Activated CD4-positive, CD25-positive, alpha-beta regulatory T cell (primary cell): ENCODE results near the gene UBXN1.

Source experiments
- DNase-seq, 4 experiments: peaks; one replicate each; lab custom pipeline; 2025; lab: John Stamatoyannopoulos, UW

The UBXN1 gene

GRCh38 chr11:62678770-62679696 lies at the start of gene UBXN1:
Gene UBXN1 (minus strand): TSS chr11:62679073. CDS start chr11:62678923, 150 bp downstream.
- DNase-seq = peak; percentile 64 to 75 (median 70)

- peak; percentile 61 to 78 (median 72) for DNase-seq
These were observed 49.5 kb upstream of the UBXN1 start, which contains the start of gene TTC9C for GRCh38 chr11:62728171-62728988. Gene TTC9C (plus strand): TSS chr11:62728486. CDS start chr11:62728849, 363 bp downstream.

- peak; percentile 42 to 69 (median 63) for DNase-seq
These were observed 48.9 kb upstream of the UBXN1 start for GRCh38 chr11:62727872-62728170.

GRCh38 chr11:62727165-62727871 lies 48.4 kb upstream of the UBXN1 start, which contains the start of gene HNRNPUL2:
Gene HNRNPUL2 (minus strand): TSS chr11:62727457. CDS start chr11:62727156, 301 bp downstream.
- peak; percentile 86 to 98 (median 98) for DNase-seq

GRCh38 chr11:62726915-62727164 lies 48.0 kb upstream of the UBXN1 start:
- DNase-seq = no peak

GRCh38 chr11:62726156-62726914 lies 47.5 kb upstream of the UBXN1 start:
- peak in 1 of 4 experiments; percentile 30 for DNase-seq

- no peak for DNase-seq
These were observed 46.8 kb upstream of the UBXN1 start for GRCh38 chr11:62725646-62726045.

GRCh38 chr11:62724171-62724570 lies 45.3 kb upstream of the UBXN1 start:
- no peak for DNase-seq

- DNase-seq = no peak
These were observed 43.1 kb upstream of the UBXN1 start for GRCh38 chr11:62721994-62722393.

- no peak for DNase-seq
These were observed 40.6 kb upstream of the UBXN1 start for GRCh38 chr11:62719302-62719978.

- DNase-seq = no peak
These were observed 37.9 kb upstream of the UBXN1 start for GRCh38 chr11:62716816-62717215.

GRCh38 chr11:62716206-62716605 lies 37.3 kb upstream of the UBXN1 start:
- DNase-seq = no peak

- DNase-seq = no peak
These were observed 36.6 kb upstream of the UBXN1 start for GRCh38 chr11:62715150-62716130.

GRCh38 chr11:62713343-62713742 lies 34.5 kb upstream of the UBXN1 start:
- no peak for DNase-seq

- no peak for DNase-seq
These were observed 34.0 kb upstream of the UBXN1 start for GRCh38 chr11:62712861-62713260.

- no peak for DNase-seq
These were observed 33.5 kb upstream of the UBXN1 start for GRCh38 chr11:62712276-62712812.

GRCh38 chr11:62710001-62710345 lies 31.1 kb upstream of the UBXN1 start:
- DNase-seq = no peak

- DNase-seq = peak; percentile 83 to 93 (median 88)
These were observed 30.6 kb upstream of the UBXN1 start for GRCh38 chr11:62709247-62710000.

- peak in 2 of 4 experiments; percentile 21 to 31 for DNase-seq
These were observed 29.9 kb upstream of the UBXN1 start for GRCh38 chr11:62708793-62709192.
